Measurements from ENCODE around the gene KRTAP10-12.
"Not testable (repeated sequence)": the region's sequence is repeated elsewhere in the genome, so short reads cannot be mapped to it uniquely, and the experiment has no call there.

KRTAP10-12 gene

GRCh38 chr21:44670642-44671432 is 26.1 kb upstream of the KRTAP10-12 start:
- DNase-seq, result no peak

- no peak for DNase-seq
These were observed 25.1 kb upstream of the KRTAP10-12 start for GRCh38 chr21:44671911-44672310.

- no peak for DNase-seq
These were observed 19.1 kb upstream of the KRTAP10-12 start for GRCh38 chr21:44677881-44678280.

GRCh38 chr21:44681152-44681551 is 15.8 kb upstream of the KRTAP10-12 start:
- DNase-seq, result no peak

GRCh38 chr21:44681861-44682579 is 15.0 kb upstream of the KRTAP10-12 start, which contains the start of gene KRTAP12-1:
Gene KRTAP12-1, minus strand, starts transcription at chr21:44682163. Its CDS starts 40 bp downstream, at chr21:44682123.
- peak; percentile 95 for DNase-seq

GRCh38 chr21:44682580-44683151 is 14.3 kb upstream of the KRTAP10-12 start:
- DNase-seq, result no peak

- no peak for DNase-seq
These were observed 12.9 kb upstream of the KRTAP10-12 start for GRCh38 chr21:44684077-44684476.

- no peak for DNase-seq
These were observed 12.5 kb upstream of the KRTAP10-12 start for GRCh38 chr21:44684483-44684882.

- DNase-seq, result not testable (repeated sequence)
These were observed 11.9 kb upstream of the KRTAP10-12 start for GRCh38 chr21:44685050-44685449.

GRCh38 chr21:44686000-44686781 is 10.8 kb upstream of the KRTAP10-12 start:
- DNase-seq, result no peak

GRCh38 chr21:44686843-44687561 is 10.0 kb upstream of the KRTAP10-12 start:
- no peak for DNase-seq

- DNase-seq, result no peak
These were observed 9.3 kb upstream of the KRTAP10-12 start for GRCh38 chr21:44687671-44688070.

- DNase-seq, result not testable (repeated sequence)
These were observed 7.2 kb upstream of the KRTAP10-12 start for GRCh38 chr21:44689740-44690139.

GRCh38 chr21:44691686-44692085 is 5.3 kb upstream of the KRTAP10-12 start:
- DNase-seq, result no peak

- no peak for DNase-seq
These were observed 4.0 kb upstream of the KRTAP10-12 start for GRCh38 chr21:44692798-44693512.

- no peak for DNase-seq
These were observed 2.2 kb upstream of the KRTAP10-12 start for GRCh38 chr21:44694776-44695175.

- no peak for DNase-seq
These were observed 1.8 kb upstream of the KRTAP10-12 start for GRCh38 chr21:44695184-44695583.

- no peak for DNase-seq
These were observed 1.3 kb upstream of the KRTAP10-12 start for GRCh38 chr21:44695641-44696040.

GRCh38 chr21:44696572-44696971 is 400 bp upstream of the KRTAP10-12 start:
- no peak for DNase-seq

GRCh38 chr21:44697811-44698734 is 1.1 kb downstream of the KRTAP10-12 start:
- no peak for DNase-seq

All from NCI-H1105 (cell line).